Limb (tissue), 2 donors: Measurements from ENCODE around the gene SH3BGRL3.
"Not testable (repeated sequence)": the region's sequence is repeated elsewhere in the genome, so short reads cannot be mapped to it uniquely, and the experiment has no call there.

Experiments
- DNase-seq, 2 donors: peaks; one replicate each; pipeline ENCODE4 v3.0.0-alpha.2; 2016; ENCODE audit errors: extremely low spot score in 2 of 2

The SH3BGRL3 gene

GRCh38 chr1:26279456-26280332, at the start of gene SH3BGRL3:
TSS of gene SH3BGRL3 (plus strand) at chr1:26280086. CDS start at chr1:26280156, 70 bp downstream.
- DNase-seq = peak; percentile 85 to 89

GRCh38 chr1:26230682-26231081, 49.2 kb upstream of the SH3BGRL3 start:
- DNase-seq = not testable (repeated sequence)

GRCh38 chr1:26233903-26234643, 45.8 kb upstream of the SH3BGRL3 start, which contains the start of gene CEP85:
TSS of gene CEP85 (plus strand) at chr1:26234200. CDS start at chr1:26239784, 5,584 bp downstream.
- DNase-seq = peak; percentile 98 to 99

- peak in 1 of 2 donors; percentile 43 for DNase-seq
Measured at GRCh38 chr1:26234644-26235370, 45.1 kb upstream of the SH3BGRL3 start.

- no peak for DNase-seq
Measured at GRCh38 chr1:26237230-26237966, 42.5 kb upstream of the SH3BGRL3 start.

- no peak for DNase-seq
Measured at GRCh38 chr1:26239936-26240335, 40.0 kb upstream of the SH3BGRL3 start.

- DNase-seq = no peak
Measured at GRCh38 chr1:26252718-26253117, 27.2 kb upstream of the SH3BGRL3 start.

GRCh38 chr1:26254404-26254803, 25.5 kb upstream of the SH3BGRL3 start:
- DNase-seq = no peak

GRCh38 chr1:26257222-26257621, 22.7 kb upstream of the SH3BGRL3 start:
- no peak for DNase-seq

- DNase-seq = no peak
Measured at GRCh38 chr1:26259005-26259404, 20.9 kb upstream of the SH3BGRL3 start.

GRCh38 chr1:26259578-26259977, 20.3 kb upstream of the SH3BGRL3 start:
- no peak for DNase-seq

GRCh38 chr1:26263212-26263611, 16.7 kb upstream of the SH3BGRL3 start:
- DNase-seq = no peak

- no peak for DNase-seq
Measured at GRCh38 chr1:26265405-26265804, 14.5 kb upstream of the SH3BGRL3 start.

GRCh38 chr1:26268290-26269197, 11.3 kb upstream of the SH3BGRL3 start:
- DNase-seq = no peak

- DNase-seq = no peak
Measured at GRCh38 chr1:26269198-26269550, 10.7 kb upstream of the SH3BGRL3 start.

- DNase-seq = no peak
Measured at GRCh38 chr1:26274801-26275425, 5.0 kb upstream of the SH3BGRL3 start.

GRCh38 chr1:26275580-26276431, 4.1 kb upstream of the SH3BGRL3 start:
- peak; percentile 72 to 80 for DNase-seq

- DNase-seq = no peak
Measured at GRCh38 chr1:26276432-26276838, 3.5 kb upstream of the SH3BGRL3 start.

- DNase-seq = no peak
Measured at GRCh38 chr1:26277261-26277661, 2.6 kb upstream of the SH3BGRL3 start.
